D721Med (cell line): ENCODE results near the gene MRPL2.

Experiments
- DNase-seq: peaks from one replicate; pipeline ENCODE4 v3.0.0; 2011; ENCODE audit warnings: low spot score; ENCODE audit not compliant: insufficient read length
- FAIRE-seq: peaks from 2 replicates; lab custom pipeline; 2011; peaks lifted over from hg19 to GRCh38; lab: Jason Lieb, UNC
- CTCF ChIP-seq: IDR thresholded peaks from 2 replicates; pipeline ENCODE4 v1.5.1; 2012; ENCODE audit warnings: mild to moderate bottlenecking, control low read depth; ENCODE audit not compliant: insufficient read depth; ENCODE audit errors: missing control alignments

MRPL2 gene

GRCh38 chr6:43074847-43075669, 15.8 kb upstream of the MRPL2 start:
- no peak for TF ChIP-seq CTCF
- no peak for DNase-seq
- no peak for FAIRE-seq

GRCh38 chr6:43070028-43070632, 10.9 kb upstream of the MRPL2 start:
- FAIRE-seq: no peak

GRCh38 chr6:43062818-43063217, 3.6 kb upstream of the MRPL2 start:
- no peak for TF ChIP-seq CTCF
- no peak for FAIRE-seq

More at GRCh38 chr6:43070028-43070632, 10.9 kb upstream of the MRPL2 start:
- TF ChIP-seq CTCF: peak; percentile 54
- peak; percentile 62 for DNase-seq

GRCh38 chr6:43061861-43062260, 2.6 kb upstream of the MRPL2 start:
- TF ChIP-seq CTCF: no peak
- no peak for FAIRE-seq
- DNase-seq: no peak

More at GRCh38 chr6:43062818-43063217, 3.6 kb upstream of the MRPL2 start:
- no peak for DNase-seq

- TF ChIP-seq CTCF: no peak
- FAIRE-seq (no peak), DNase-seq (no peak)
These were observed 1.8 kb upstream of the MRPL2 start for GRCh38 chr6:43060755-43061633.

- FAIRE-seq: no peak
- TF ChIP-seq CTCF: no peak
- DNase-seq: no peak
These were observed 960 bp upstream of the MRPL2 start for GRCh38 chr6:43060034-43060754.
